Measurements from ENCODE around the gene NELFB. TPM values are rescaled to one million over a fixed set of nuclear protein-coding genes. Genes with fewer than 3 reads are reported as not detected.

NELFB gene
- total RNA-seq, 4 donors from 2014 or later, result 29.8 to 39.1 (median 32.4) TPM

DNA sequence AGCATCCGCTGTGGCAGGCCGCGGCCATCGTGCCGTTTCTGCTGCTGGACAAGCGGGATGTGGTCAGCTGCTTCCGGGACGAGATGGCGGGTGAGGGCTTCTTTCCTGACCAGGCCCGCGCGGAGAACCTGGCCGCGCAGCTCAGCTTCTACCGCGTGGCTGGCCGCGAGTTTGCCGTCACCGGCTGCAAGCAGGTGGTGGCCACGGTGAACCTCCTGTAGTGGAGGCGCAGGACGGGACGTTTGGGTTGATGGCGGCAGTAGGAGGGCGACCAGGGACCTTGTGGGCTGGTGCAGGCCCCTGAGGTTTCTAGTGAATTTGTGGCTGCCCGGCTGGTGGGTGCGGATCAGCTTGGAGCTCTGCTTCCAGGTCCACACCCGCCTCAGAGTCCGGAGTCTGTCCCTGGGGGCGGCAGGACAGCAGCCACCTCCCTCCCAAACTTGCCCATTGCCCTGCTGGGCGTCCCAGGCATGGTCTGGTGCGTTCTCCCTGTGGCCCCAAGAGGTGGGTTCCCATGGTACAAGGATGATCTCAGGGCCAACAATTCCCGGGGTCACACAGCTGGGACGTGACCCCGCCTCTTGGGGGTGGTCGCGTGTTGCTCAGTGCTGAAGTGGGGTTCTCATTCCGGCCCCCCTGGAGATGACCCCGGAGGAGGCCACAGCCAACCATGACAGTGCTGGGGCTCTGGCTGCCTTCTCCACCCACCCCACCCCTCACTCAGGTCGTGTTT lies 24.8 kb downstream of the NELFB start:
- intact Hi-C loops (cut with DNase I), result no loop called here
- Histone ChIP-seq H3K9me3 (no peaks in the 10 kb centered on the region), H3K4me3 (replicated peaks in 1 of 3) (no peak overlapping the region), H3K36me3 (no peaks in the 10 kb centered on the region), H3K27ac (no peak overlapping the region), H3K27me3 (no peaks in the 10 kb centered on the region), H3K4me1 (peaks cover 22 to 30% of the 10 kb centered on the region in 2 donors)
- TF ChIP-seq POLR2A (IDR thresholded peaks at IDR 0.05), result no peak
- TF ChIP-seq, protein P1, sequence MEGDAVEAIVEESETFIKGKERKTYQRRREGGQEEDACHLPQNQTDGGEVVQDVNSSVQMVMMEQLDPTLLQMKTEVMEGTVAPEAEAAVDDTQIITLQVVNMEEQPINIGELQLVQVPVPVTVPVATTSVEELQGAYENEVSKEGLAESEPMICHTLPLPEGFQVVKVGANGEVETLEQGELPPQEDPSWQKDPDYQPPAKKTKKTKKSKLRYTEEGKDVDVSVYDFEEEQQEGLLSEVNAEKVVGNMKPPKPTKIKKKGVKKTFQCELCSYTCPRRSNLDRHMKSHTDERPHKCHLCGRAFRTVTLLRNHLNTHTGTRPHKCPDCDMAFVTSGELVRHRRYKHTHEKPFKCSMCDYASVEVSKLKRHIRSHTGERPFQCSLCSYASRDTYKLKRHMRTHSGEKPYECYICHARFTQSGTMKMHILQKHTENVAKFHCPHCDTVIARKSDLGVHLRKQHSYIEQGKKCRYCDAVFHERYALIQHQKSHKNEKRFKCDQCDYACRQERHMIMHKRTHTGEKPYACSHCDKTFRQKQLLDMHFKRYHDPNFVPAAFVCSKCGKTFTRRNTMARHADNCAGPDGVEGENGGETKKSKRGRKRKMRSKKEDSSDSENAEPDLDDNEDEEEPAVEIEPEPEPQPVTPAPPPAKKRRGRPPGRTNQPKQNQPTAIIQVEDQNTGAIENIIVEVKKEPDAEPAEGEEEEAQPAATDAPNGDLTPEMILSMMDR (IDR thresholded peaks at IDR 0.05), result no peak
- WGBS, 2 donors, result 95% methylated on average over 19 to 35 of the region's 41 CpGs
- no peak for DNase-seq

DNA sequence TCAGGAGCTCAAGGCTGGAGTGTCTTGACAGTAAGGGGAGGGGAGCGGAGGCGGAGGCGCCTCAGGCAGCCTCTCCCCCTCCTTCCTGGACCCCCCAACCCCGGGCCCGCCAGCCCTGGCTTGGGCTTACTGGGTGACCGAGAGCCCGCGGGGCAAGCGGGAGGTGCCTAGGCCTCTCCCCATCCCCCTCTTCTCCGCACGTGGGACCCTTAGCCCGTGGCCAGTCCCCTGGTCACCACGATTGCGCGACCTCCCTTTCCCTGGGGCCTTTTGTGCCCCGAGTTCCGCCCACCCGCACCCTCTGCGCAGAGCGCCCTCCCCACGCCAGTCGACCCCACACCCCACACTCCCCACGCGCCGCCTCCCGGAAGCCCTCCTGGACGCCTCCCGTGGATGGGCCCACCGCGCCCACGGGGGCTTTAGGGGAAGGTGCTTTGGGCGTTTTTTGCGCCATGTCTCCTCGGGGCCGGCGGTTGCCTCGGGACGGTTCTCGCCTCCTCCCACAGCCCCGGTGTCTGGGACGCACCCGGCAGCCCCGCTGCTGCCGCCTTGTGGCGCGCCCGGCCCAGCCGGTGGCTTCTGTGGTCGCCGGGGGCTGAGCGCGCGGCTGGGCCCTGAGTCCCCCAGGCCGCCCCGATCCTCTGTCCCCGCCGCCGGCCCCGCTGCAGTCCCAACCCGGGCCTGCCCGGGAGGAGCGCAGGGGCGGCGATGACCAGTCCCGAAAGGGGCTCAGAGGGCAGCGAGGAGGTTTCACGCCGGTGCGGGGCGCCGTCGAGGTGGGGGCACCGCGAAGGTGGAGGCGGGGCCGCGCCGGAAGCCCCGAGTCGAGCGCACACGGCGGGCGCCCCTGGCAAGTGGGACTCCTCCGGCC lies 25.6 kb downstream of the NELFB start:
- WGBS, 2 donors, result 62 to 70% methylated on average over 52 to 72 of the region's 85 CpGs
- no peaks in the 10 kb centered on the region for H3K9me3 ChIP-seq
- TF ChIP-seq, protein P1 (IDR thresholded peaks at IDR 0.05), result no peak
- no peak for TF ChIP-seq POLR2A (IDR thresholded peaks at IDR 0.05)
- no peaks in the 10 kb centered on the region for H3K36me3 ChIP-seq
- no peak overlapping the region for H3K27ac ChIP-seq
- no peaks in the 10 kb centered on the region for H3K27me3 ChIP-seq
- intact Hi-C loops (cut with DNase I), result no loop called here
- no peak for DNase-seq
- H3K4me1 ChIP-seq, result peaks cover 22 to 28% of the 10 kb centered on the region in 2 donors
- H3K4me3 ChIP-seq (replicated peaks in 1 of 3), result no peak overlapping the region

- peaks cover 19% of the 10 kb centered on the region in 2 donors for H3K4me1 ChIP-seq
- DNase-seq, result no peak
- WGBS, 2 donors, result 75% methylated on average over 22 to 35 of the region's 39 CpGs
- H3K36me3 ChIP-seq, result no peaks in the 10 kb centered on the region
- no peak overlapping the region for H3K4me3 ChIP-seq (replicated peaks in 1 of 3)
- no peak overlapping the region for H3K27ac ChIP-seq
- TF ChIP-seq, protein P1 (IDR thresholded peaks at IDR 0.05), result no peak
- TF ChIP-seq POLR2A (IDR thresholded peaks at IDR 0.05), result no peak
- intact Hi-C loops (cut with DNase I), result no loop called here
- H3K9me3 ChIP-seq, result no peaks in the 10 kb centered on the region
- H3K27me3 ChIP-seq, result no peaks in the 10 kb centered on the region
Measured at GRCh38 chr9:137281345-137282116, 26.4 kb downstream of the NELFB start.

DNA sequence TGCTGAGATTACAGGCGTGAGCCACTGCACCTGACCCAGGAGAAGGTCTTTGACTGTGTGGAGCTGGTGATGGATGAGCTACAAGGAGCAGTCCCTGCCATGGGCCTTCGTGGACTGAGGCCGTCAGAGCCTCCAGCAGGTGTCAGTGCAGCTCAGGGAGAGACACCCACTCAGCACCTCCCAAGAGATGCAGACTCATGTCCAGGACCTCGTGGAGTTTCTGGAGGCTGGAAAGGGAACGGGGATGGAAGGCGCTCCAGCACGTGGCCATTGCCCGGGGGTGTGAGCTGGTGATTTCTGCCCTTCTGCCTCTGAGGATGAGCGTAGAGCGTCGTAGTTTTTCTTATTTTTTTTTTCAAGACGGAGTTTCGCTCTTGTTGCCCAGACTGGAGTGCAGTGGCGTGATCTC lies 31.9 kb downstream of the NELFB start:
- peak; percentile 54 to 58 for DNase-seq
- H3K27me3 ChIP-seq, result no peaks in the 10 kb centered on the region
- 55 to 66% methylated on average over 14 of the region's 14 CpGs for WGBS, 2 donors
- TF ChIP-seq, protein P1 (IDR thresholded peaks at IDR 0.05), result peak in 5 of 6 experiments; percentile 19 to 48 (median 44)
- TF ChIP-seq POLR2A (IDR thresholded peaks at IDR 0.05), result no peak
- intact Hi-C loops (cut with DNase I), result no loop called here
- H3K36me3 ChIP-seq, result no peaks in the 10 kb centered on the region
- H3K27ac ChIP-seq, result no peak overlapping the region
- H3K9me3 ChIP-seq, result no peaks in the 10 kb centered on the region
- H3K4me3 ChIP-seq (replicated peaks in 1 of 3), result no peak overlapping the region
- H3K4me1 ChIP-seq, result no peaks in the 10 kb centered on the region

Data from thyroid gland (tissue), 4 donors.